HG03064 (cell line): Measurements from ENCODE around the gene HOXA3.

ENCODE experiments used
- ATAC-seq: cut with Tn5 transposase; IDR thresholded peaks from one replicate; pipeline ENCODE4 v1.9.1; 2021; ENCODE audit warnings: low read depth; ENCODE audit not compliant: unreplicated experiment

HOXA3 gene

GRCh38 chr7:27064661-27065060 is 87.7 kb downstream of the HOXA3 start:
- no peak for ATAC-seq

DNA sequence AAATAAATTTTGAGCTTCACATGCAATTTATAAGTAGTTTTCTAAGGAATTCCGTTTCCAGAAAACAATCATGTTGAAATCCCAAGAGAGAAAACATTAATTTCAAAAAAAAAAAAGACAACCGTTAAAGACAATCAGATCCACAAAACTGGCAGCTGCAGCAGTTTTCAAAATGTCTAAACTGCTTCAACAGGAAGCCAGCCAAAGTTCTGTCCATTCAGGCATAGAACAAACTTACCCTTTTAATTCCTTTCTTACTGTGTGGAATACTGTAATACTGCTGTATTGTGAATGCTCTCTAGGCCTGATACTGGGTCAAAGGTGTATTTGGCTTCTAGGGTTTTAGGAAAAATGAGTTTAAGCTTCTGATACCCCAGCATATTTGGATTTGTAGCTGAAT is 88.2 kb downstream of the HOXA3 start:
- no peak for ATAC-seq

GRCh38 chr7:27062946-27063345 is 89.4 kb downstream of the HOXA3 start:
- no peak for ATAC-seq
